Stomach (tissue), 4 donors: Measurements from ENCODE around the gene ZNF410.

ENCODE experiments used
- EP300 ChIP-seq: sonication (generic); formaldehyde crosslinking; IDR thresholded peaks from one replicate; pipeline ENCODE4 v1.6.1; 2017; ENCODE audit warnings: antibody characterized with exemption
- POLR2A ChIP-seq, 4 donors: fragments of 450-650 bp; IDR thresholded peaks; one replicate each; pipeline ENCODE4 v1.6.1; 2016; ENCODE audit warnings: antibody characterized with exemption in 4 of 4, control low read depth in 2 of 4, mild to moderate bottlenecking in 1 of 4, moderate library complexity in 1 of 4
- TF ChIP-seq, protein P1 (sequence below), 7 experiments: fragments of 450-650 bp in 4 of 7; fragments of 200-600 bp in 3 of 7; sonication (generic) in 3 of 7; IDR thresholded peaks; one replicate each; pipeline ENCODE4 v1.5.1; 2016 to 2019; ENCODE audit warnings: antibody characterized with exemption in 7 of 7, control low read depth in 2 of 7, mild to moderate bottlenecking in 1 of 7

DNA sequence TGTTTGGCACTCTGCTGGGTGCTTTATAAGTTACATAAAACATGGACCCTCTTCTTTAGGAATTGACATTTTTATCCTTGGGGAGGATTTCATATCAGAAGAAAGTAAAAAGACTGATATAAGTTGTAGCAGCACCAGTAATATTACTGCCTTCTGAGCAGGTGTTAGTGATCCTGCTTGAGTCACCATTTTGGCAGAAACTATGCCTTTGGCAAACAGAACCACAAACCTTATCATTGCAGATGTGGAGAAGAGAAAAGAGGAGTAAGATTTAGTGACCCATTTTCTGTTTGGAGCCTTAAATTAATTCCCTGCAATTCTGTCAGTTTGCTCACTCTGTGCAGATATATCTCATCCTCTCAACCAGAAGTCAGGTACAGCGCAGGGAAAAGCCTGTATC, 23.0 kb downstream of the ZNF410 start:
- TF ChIP-seq POLR2A (IDR thresholded peaks at IDR 0.05) (no peak), EP300 (no peak)
- TF ChIP-seq, protein P1, sequence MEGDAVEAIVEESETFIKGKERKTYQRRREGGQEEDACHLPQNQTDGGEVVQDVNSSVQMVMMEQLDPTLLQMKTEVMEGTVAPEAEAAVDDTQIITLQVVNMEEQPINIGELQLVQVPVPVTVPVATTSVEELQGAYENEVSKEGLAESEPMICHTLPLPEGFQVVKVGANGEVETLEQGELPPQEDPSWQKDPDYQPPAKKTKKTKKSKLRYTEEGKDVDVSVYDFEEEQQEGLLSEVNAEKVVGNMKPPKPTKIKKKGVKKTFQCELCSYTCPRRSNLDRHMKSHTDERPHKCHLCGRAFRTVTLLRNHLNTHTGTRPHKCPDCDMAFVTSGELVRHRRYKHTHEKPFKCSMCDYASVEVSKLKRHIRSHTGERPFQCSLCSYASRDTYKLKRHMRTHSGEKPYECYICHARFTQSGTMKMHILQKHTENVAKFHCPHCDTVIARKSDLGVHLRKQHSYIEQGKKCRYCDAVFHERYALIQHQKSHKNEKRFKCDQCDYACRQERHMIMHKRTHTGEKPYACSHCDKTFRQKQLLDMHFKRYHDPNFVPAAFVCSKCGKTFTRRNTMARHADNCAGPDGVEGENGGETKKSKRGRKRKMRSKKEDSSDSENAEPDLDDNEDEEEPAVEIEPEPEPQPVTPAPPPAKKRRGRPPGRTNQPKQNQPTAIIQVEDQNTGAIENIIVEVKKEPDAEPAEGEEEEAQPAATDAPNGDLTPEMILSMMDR (IDR thresholded peaks at IDR 0.05): no peak
